Measurements from ENCODE around the gene DYNLT1. TPM values are rescaled to one million over a fixed set of nuclear protein-coding genes. Genes with fewer than 3 reads are reported as not detected.

The DYNLT1 gene
- total and polyA plus RNA-seq, 12 donors = 106 to 211 (median 122) TPM

DNA sequence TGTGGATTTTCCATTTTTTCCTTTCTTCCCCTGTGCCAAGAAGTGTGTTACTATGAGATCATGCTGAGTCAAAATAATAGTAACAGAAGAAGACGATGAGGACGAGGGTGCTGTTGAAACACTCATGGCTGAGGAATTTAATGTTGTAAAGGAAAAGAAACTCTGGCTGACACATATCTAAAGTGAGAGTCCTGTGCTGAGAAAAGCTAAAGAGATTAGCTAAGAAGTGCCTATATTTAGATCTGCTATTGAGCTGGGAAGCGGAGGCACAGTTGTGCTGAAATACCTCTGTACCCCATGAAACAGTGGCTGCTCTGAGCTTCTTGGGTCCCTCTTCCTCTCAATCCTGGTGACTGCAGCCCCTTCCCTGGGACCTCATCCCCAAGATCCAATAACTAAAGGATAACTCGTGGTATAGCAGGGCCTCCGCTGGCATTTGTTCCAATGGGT, 4.2 kb upstream of the DYNLT1 start:
- no peak overlapping the region for H3K4me3 ChIP-seq
- peak overlapping the region in 9 of 10 donors; percentile 14 to 77 (median 54) for H3K27ac ChIP-seq
- TF ChIP-seq, protein P1, sequence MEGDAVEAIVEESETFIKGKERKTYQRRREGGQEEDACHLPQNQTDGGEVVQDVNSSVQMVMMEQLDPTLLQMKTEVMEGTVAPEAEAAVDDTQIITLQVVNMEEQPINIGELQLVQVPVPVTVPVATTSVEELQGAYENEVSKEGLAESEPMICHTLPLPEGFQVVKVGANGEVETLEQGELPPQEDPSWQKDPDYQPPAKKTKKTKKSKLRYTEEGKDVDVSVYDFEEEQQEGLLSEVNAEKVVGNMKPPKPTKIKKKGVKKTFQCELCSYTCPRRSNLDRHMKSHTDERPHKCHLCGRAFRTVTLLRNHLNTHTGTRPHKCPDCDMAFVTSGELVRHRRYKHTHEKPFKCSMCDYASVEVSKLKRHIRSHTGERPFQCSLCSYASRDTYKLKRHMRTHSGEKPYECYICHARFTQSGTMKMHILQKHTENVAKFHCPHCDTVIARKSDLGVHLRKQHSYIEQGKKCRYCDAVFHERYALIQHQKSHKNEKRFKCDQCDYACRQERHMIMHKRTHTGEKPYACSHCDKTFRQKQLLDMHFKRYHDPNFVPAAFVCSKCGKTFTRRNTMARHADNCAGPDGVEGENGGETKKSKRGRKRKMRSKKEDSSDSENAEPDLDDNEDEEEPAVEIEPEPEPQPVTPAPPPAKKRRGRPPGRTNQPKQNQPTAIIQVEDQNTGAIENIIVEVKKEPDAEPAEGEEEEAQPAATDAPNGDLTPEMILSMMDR (IDR thresholded peaks at IDR 0.05) = no peak
- ATAC-seq (peak in 1 of 8 donors; percentile 16), DNase-seq (no peak)
- no peaks in the 10 kb centered on the region for H3K36me3 ChIP-seq
- H3K9me3 ChIP-seq = no peaks in the 10 kb centered on the region
- no peaks in the 10 kb centered on the region for H3K27me3 ChIP-seq
- 46 to 63% methylated on average over 5 of the region's 5 CpGs for WGBS, 2 donors
- H3K4me1 ChIP-seq = peaks cover 0 to 60% (median 12%) of the 10 kb centered on the region in 9 donors
- intact Hi-C loops (cut with DNase I) = no loop called here

DNA sequence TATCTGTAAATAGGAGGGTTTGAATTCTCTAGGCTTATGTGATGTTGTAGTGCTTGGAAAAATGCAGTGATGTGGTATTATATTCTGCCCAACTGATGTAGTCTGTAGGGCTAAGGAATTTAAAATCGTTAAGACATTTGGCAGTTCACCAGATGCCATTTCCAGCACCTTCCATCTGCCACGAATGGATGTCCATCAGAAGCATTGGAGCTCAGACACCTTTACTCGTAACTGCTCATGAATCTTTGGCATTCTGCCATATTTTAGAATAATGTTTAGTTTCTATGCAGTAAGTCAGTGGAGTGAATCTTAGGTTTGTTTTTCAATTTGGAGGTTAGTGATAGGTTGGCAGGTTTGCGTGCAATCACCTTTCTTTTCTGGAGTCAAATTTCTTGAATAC, 3.0 kb upstream of the DYNLT1 start:
- intact Hi-C loops (cut with DNase I) = no loop called here
- H3K36me3 ChIP-seq = no peaks in the 10 kb centered on the region
- WGBS, 2 donors = 48 to 51% methylated on average over 4 of the region's 4 CpGs
- TF ChIP-seq, protein P1 (IDR thresholded peaks at IDR 0.05) = no peak
- no peaks in the 10 kb centered on the region for H3K27me3 ChIP-seq
- H3K27ac ChIP-seq = peak overlapping the region in 1 of 10 donors; percentile 54
- no peak overlapping the region for H3K4me3 ChIP-seq
- no peaks in the 10 kb centered on the region for H3K9me3 ChIP-seq
- peaks cover 6 to 60% (median 18%) of the 10 kb centered on the region in 9 donors for H3K4me1 ChIP-seq
- DNase-seq (no peak), ATAC-seq (no peak)

DNA sequence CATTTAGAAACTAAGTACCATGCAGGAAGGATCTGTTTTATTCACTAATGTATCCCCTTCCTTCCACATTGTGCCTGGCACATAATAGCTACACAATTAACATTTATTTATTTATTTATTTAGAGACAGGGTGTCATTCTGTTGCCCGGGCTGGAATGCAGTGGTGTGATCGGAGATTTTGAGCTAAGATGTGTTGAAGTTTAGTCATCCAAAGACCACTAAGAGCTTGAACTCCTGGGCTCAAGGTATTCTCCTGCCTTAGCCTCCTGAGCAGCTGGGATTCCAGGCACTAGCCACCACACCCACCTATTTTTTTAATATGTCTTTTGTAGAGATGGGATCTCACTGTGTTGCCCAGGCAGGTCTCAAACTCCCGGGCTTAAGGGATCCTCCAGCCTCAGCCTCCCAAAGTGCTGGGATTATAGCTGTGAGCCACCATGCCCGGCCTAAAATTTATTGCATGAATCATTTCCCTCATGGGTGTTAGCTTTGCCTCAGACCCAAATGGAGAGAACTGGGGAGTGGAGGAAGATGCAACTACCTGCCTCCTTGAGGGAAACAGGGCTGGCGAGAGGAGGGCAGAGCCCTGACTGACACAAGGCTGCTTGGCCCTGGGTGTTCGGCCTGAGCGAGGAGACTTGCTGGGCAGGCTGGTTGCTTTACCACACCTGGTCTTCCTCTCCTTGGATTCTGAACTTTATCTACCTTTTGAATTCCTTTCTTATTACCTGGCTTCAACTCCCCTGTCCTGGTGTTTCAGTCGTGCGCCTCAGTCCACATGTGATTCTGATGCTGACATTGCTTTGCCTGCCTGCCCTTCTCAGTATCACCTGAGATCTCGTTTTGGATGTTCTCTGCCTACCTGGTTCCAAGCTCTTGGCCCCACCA, 1.7 kb upstream of the DYNLT1 start:
- Histone ChIP-seq H3K4me3 (no peak overlapping the region), H3K36me3 (peaks cover 0 to 10% (median 0%) of the 10 kb centered on the region in 9 donors), H3K27me3 (no peaks in the 10 kb centered on the region), H3K4me1 (peaks cover 6 to 68% (median 29%) of the 10 kb centered on the region in 9 donors), H3K9me3 (no peaks in the 10 kb centered on the region), H3K27ac (peak overlapping the region in 2 of 10 donors; percentile 89 to 100)
- ATAC-seq (no peak), DNase-seq (no peak)
- TF ChIP-seq, protein P1 (IDR thresholded peaks at IDR 0.05) = no peak
- WGBS, 2 donors = 70 to 83% methylated on average over 10 of the region's 10 CpGs
- intact Hi-C loops (cut with DNase I) = no loop called here

DNA sequence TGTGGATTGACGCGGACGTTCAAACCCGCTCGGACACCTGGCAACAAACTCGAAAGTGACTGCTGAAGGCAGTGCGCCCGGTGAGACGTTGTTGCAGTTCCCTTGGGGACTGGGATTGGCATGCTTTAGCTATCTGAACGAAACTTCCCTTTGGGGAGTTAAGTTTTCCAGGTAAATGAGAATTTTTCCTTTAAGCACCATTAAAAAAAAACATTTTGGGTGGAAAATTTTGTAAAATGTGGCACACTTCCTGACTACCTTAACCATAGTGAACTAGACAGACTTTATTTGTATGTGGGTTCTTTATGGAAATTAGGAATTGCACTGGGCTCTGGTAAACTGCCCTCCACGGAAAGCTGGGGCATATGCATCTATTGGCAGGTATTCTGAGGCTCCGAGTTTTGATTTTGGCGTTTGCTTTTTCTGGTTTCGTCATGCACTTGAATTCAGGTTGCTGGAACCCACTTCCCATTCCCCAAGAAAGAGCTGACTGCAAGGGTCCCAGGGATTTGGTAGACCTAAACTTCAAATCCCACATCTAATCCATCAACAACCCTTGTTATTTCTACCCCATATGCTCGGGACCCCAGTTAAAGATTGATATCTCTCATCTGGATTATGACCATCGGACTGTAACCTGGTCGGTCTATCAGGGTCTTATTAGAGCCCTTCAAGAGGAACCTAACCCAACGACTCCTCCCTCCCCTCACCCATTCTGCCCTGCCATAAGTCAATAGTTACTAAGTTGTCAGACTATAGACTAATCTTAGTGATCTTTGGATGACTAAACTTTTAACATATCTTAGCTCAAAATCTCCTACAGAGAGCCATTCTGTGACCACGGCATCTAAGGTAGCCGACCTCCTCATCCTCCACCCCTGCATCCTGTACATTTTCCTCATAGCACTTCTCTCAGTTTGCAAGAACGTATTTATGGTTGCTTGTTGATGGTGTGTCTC, 800 bp upstream of the DYNLT1 start:
- no peak for ATAC-seq
- peak overlapping the region; percentile 79 to 100 (median 98) for H3K27ac ChIP-seq
- no peaks in the 10 kb centered on the region for H3K9me3 ChIP-seq
- 29 to 30% methylated on average over 21 of the region's 21 CpGs for WGBS, 2 donors
- no peaks in the 10 kb centered on the region for H3K27me3 ChIP-seq
- no peak for DNase-seq
- H3K4me1 ChIP-seq = peaks cover 6 to 72% (median 38%) of the 10 kb centered on the region in 9 donors
- TF ChIP-seq, protein P1 (IDR thresholded peaks at IDR 0.05) = no peak
- intact Hi-C loops (cut with DNase I) = no loop called here
- H3K36me3 ChIP-seq = peaks cover 0 to 19% (median 0%) of the 10 kb centered on the region in 9 donors
- H3K4me3 ChIP-seq = peak overlapping the region; percentile 75 to 99 (median 92)

Measured in heart right ventricle (tissue), 16 donors.